ENCODE results near the gene RNU1-3. TPM values are rescaled to one million over a fixed set of nuclear protein-coding genes. Genes with fewer than 3 reads are reported as not detected.
"Not testable (repeated sequence)": the region's sequence is repeated elsewhere in the genome, so short reads cannot be mapped to it uniquely, and the experiment has no call there.

The RNU1-3 gene
- total RNA-seq, 1 donor from 2014 or later: 6,622 TPM

DNA sequence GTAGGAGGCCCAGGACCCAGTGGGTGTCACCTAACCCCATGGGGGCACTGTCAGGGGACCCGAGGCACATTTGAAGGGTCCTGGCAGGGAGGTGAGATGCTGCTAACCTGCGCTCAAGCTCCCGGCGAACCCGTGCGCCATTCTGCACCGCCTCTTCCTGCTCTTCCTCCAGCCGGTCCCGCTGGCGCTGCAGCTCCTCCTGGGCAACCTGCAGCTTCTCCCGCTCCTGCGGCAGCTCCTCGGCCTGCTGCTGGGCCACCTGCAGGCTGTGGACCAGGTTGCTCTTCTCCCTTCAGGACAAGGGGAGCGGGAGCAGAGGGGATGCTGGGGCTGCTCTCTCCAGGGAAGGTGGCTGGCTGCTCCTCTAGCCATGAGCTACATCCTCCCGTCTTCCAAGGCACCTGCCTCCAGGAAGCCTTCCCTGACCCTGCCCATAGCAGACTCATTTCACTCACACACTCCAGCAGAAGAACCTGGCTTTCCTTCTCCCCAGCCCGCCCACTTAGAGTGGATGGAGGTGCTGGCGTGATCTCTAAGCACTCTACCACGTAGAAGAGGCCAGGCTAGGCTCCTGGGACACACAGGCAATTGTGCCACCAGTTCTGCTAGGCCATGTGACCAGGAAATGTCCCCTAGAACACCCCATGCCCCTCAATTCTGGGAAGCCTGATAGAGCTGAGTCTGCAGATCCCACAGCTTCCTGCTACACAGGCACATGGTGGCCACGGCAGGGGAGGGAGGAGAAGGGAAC, 38.2 kb downstream of the RNU1-3 start:
- TF ChIP-seq, protein P1, sequence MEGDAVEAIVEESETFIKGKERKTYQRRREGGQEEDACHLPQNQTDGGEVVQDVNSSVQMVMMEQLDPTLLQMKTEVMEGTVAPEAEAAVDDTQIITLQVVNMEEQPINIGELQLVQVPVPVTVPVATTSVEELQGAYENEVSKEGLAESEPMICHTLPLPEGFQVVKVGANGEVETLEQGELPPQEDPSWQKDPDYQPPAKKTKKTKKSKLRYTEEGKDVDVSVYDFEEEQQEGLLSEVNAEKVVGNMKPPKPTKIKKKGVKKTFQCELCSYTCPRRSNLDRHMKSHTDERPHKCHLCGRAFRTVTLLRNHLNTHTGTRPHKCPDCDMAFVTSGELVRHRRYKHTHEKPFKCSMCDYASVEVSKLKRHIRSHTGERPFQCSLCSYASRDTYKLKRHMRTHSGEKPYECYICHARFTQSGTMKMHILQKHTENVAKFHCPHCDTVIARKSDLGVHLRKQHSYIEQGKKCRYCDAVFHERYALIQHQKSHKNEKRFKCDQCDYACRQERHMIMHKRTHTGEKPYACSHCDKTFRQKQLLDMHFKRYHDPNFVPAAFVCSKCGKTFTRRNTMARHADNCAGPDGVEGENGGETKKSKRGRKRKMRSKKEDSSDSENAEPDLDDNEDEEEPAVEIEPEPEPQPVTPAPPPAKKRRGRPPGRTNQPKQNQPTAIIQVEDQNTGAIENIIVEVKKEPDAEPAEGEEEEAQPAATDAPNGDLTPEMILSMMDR (IDR thresholded peaks at IDR 0.05): no peak
- ATAC-seq (no peak), DNase-seq (peak; percentile 71)
- intact Hi-C loops (cut with DNase I): no loop called here
- H3K36me3 ChIP-seq: peaks cover 94% of the 10 kb centered on the region
- no peaks in the 10 kb centered on the region for H3K4me1 ChIP-seq
- H3K9me3 ChIP-seq: no peaks in the 10 kb centered on the region
- no peak overlapping the region for H3K4me3 ChIP-seq
- H3K27ac ChIP-seq: no peak overlapping the region
- no peaks in the 10 kb centered on the region for H3K27me3 ChIP-seq

DNA sequence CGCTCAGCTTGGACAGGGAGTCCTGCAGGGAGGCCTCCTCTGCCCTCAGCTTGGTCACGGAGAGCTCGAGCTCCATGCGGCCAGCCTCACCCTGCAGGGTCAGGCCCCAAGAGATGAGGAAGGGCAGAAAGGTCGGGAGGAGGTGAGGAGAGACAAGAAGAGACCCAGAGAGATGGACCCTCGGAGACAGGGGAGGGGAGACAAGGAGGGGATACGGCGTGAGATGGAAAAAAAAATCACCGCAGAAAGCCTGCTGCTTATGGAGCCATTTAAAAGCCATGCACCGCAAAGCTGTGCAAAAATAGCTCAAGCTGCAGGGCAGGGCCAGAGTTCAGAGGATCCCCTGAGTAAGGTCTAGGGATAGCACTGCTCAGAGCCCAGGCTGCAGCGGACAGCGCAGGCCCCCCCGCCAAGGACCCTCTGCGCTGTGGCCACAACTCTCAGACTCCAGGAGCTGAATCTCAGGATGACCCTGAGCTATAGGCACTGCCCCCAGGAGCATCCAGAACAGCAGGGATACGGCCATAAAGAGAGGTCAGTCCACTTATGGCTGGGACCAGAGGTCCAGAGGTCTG, 40.3 kb downstream of the RNU1-3 start:
- ATAC-seq; intact Hi-C loops (cut with DNase I); H3K27me3 ChIP-seq; H3K4me3 ChIP-seq; H3K27ac ChIP-seq; H3K4me1 ChIP-seq; H3K9me3 ChIP-seq: not testable (repeated sequence)
- peaks cover 94% of the 10 kb centered on the region for H3K36me3 ChIP-seq
- DNase-seq: peak; percentile 43

DNA sequence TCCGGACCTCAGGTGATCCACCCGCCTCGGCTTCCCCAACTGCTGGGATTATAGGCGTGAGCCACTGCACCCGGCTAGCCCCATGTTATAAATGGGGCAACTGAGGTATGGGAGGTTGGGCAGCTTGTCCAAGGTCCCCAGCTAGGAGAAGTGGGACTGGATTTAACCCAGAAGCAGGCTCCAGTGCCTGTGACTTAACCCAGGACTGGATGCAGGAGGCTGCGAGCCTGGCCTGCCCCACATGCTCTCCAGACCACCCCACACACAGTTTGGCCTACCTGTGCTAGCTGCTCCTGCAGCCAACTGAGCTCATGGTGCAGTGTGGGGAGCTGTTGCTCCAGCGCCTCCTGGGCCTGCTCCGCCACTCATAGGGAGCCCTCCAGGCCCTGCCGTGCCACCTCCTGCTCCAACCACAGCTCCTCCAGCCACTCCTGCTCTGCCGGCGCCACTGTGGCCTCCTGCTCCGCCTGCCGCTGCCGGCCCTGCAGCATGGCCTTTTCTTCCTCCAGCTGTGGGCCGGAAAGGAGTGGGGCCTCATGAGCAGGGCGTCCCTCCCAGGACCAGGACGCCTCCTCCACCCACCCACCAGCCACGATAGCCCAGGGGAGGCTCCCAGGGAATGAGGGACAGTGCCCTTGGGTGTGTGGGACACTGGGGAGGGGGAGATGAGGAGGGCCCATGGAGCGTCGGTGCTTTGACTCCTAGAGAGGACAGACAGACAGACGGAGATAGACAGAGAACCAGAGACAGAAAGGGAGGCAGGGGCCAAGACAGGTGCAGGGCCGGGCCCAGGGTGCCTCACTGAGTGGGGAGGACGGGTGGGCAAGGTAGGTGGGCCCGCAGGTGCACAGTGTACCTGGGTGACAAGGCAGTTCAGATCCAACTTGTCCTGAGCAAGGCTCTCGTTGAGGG, 41.0 kb downstream of the RNU1-3 start:
- Histone ChIP-seq H3K4me3 (no peak overlapping the region), H3K4me1 (no peaks in the 10 kb centered on the region), H3K9me3 (no peaks in the 10 kb centered on the region), H3K27ac (no peak overlapping the region), H3K27me3 (no peaks in the 10 kb centered on the region), H3K36me3 (peaks cover 88% of the 10 kb centered on the region)
- TF ChIP-seq, protein P1 (IDR thresholded peaks at IDR 0.05): no peak
- peak; percentile 1 for ATAC-seq
- DNase-seq: peak; percentile 74
- intact Hi-C loops (cut with DNase I): no loop called here

DNA sequence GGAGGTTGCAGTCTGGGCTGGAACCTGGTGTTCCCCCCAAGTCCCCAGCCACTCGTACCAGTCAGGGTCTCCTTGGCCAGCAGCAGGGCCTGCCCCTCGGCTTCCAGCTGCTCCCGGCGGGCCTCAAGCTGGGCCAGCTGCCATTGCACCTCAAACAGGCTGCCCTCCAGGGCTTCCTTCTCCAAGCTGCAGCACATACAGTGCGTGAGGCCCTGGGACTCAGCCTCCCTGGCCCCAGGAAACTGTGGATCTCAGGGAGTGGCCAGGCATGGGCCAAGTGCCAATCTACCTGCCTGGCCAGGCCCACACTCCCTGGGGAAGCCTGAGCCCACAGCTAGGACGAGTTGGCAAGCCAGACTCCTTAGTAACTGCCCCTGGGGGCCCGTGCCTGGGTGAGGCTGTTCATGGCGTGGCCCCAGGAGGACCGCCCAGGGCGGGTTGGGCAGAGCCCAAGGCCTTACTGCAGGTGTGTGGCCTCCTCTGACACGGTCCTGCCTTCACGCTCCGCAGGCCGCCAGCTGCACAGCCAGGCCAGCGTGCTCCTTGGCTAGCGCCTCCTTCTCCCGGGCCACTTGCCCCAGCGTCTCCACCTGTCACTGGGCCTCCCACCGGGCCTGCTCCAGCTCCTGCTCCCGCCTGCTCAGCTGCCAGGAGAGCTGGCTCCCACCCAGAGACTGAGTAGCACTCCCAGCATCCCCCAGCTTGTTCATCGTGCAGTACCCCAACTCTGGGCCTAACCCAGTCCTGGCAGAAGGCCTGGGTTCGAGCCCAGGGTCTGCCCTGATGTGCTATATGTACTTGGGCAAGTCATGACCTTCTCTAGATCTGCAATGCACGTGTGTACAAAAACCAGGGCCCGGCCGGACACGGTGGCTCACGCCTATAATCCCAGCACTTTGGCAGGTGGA, 42.7 kb downstream of the RNU1-3 start:
- H3K4me1 ChIP-seq; H3K27me3 ChIP-seq; H3K9me3 ChIP-seq; H3K27ac ChIP-seq; intact Hi-C loops (cut with DNase I); H3K4me3 ChIP-seq: not testable (repeated sequence)
- peak; percentile 17 for ATAC-seq
- DNase-seq: peak; percentile 79
- H3K36me3 ChIP-seq: peaks cover 72% of the 10 kb centered on the region

DNA sequence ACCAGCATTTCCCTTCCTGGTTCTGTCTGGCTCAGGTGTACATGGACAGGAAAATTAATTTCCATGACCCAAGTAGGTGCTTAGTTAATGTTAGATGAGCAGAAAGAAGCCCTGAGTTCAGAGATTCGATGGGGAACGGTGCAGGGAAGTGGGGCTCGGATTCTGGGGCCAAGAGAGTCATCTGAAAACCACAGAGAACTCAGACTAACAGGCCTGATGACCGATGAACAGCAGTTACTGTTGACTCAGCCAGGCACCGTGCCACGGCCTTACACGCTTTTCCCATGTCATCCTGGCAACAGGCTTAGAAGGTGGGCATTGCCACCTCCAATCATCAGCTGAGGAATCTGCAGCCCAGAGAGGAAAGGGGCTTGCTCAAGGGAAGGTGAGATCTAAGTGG, 43.4 kb downstream of the RNU1-3 start:
- H3K36me3 ChIP-seq: peaks cover 69% of the 10 kb centered on the region
- ATAC-seq: not testable (repeated sequence)

DNA sequence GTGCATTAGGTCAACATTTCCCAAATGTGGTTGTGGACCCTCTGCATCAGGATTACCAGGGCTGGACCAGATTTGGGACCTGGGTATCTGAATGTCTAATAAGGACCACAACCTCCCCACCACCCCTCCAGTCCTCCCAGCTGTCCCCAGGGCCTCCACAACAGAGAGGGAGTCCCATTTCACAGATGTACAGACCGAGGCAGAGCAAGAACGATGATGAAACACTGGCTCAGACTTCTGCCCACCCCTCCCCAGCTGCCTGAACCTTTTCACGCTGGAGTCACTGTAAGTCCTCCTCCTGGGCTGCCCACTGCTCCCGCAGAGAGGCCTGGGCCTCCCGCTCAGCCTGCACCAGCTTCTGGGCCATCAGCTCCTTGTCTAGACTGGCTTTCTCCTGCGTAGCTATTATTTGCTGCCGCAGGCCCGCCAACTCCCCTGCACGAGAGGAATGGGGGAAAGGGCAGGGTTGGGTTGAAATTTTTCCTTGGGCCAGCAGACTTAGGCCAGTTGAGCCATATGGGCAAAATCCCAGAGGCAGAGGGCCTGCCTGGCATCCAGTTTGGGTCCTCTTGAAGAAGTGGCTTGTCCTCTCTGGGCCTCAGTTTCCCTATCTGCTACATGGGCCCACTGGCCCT, 45.0 kb downstream of the RNU1-3 start:
- DNase-seq: peak; percentile 68
- intact Hi-C loops (cut with DNase I); H3K4me3 ChIP-seq; ATAC-seq; H3K9me3 ChIP-seq; H3K27ac ChIP-seq; H3K4me1 ChIP-seq; H3K27me3 ChIP-seq: not testable (repeated sequence)
- H3K36me3 ChIP-seq: peaks cover 71% of the 10 kb centered on the region

More for the DNA sequence above, 43.4 kb downstream of the RNU1-3 start:
- H3K27me3 ChIP-seq; H3K27ac ChIP-seq; H3K4me3 ChIP-seq; H3K4me1 ChIP-seq; H3K9me3 ChIP-seq; intact Hi-C loops (cut with DNase I): not testable (repeated sequence)
- peak; percentile 70 for DNase-seq

DNA sequence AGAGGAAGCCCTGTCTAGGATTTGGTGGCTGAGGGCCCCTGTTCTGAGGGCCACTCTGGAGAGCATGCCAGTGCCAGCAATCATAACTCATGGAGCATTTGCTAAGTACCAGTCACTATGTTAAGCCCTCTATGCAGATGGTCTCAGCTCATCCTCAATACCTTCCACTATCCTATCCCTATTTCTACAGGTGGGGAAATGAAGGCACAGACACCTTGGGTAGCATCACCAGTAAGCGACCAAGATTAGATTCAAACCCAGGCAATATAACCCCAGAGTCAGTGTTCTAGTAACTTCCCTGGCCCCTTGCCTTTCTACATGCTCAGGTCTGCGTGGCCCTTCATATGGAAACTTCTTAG, 45.5 kb downstream of the RNU1-3 start:
- H3K4me3 ChIP-seq: no peak overlapping the region
- intact Hi-C loops (cut with DNase I): no loop called here
- TF ChIP-seq, protein P1 (IDR thresholded peaks at IDR 0.05): no peak
- H3K27ac ChIP-seq: no peak overlapping the region
- no peak for ATAC-seq
- H3K27me3 ChIP-seq: no peaks in the 10 kb centered on the region
- H3K9me3 ChIP-seq: no peaks in the 10 kb centered on the region
- H3K36me3 ChIP-seq: peaks cover 67% of the 10 kb centered on the region
- DNase-seq: no peak
- H3K4me1 ChIP-seq: no peaks in the 10 kb centered on the region

DNA sequence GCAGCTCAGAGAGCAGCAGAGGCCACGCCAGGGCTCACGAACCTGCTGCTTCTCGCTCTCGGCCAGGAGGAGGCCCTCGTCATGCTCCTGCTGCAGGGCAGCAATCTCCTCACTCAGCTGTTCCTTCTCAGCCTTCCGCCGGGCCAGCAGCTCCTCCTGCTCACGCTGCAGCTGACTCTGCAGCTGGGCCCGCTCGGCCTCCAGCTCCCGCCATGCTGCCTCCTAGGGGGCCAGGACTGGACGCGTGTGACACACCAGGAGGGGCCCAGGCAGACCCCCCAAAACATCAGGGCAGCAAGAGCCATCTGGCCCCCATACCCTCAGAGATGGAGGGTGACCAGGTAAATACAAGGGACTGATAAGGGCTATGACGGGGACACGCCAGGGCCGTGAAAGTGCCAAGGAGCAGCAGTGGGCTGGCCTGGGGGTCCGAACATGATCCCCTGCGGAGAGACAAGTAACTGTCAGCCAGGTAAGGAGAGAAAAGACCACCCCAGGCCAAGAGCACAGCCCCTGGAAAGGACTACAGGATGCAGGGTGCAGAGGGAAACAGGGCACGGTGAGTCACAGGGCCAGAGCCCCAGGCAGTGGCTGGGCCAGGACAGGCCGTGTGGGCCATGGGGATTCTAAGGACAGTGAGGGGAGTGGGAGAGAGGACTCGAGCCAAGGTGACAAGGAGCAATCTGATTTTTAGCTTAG, 46.8 kb downstream of the RNU1-3 start:
- peaks cover 53% of the 10 kb centered on the region for H3K36me3 ChIP-seq
- DNase-seq: peak; percentile 67
- H3K4me1 ChIP-seq; H3K27me3 ChIP-seq; H3K4me3 ChIP-seq; intact Hi-C loops (cut with DNase I); ATAC-seq; H3K9me3 ChIP-seq; H3K27ac ChIP-seq: not testable (repeated sequence)

All from upper lobe of right lung (tissue), 1 donor.